NCI-H187 (cell line): ENCODE data around the gene TRMT1.
"Not testable (repeated sequence)": the region's sequence is repeated elsewhere in the genome, so short reads cannot be mapped to it uniquely, and the experiment has no call there.

Experiments used
- DNase-seq, 2 experiments: peaks; one replicate each; lab custom pipeline; 2025; lab: John Stamatoyannopoulos, UW

Gene TRMT1

DNA sequence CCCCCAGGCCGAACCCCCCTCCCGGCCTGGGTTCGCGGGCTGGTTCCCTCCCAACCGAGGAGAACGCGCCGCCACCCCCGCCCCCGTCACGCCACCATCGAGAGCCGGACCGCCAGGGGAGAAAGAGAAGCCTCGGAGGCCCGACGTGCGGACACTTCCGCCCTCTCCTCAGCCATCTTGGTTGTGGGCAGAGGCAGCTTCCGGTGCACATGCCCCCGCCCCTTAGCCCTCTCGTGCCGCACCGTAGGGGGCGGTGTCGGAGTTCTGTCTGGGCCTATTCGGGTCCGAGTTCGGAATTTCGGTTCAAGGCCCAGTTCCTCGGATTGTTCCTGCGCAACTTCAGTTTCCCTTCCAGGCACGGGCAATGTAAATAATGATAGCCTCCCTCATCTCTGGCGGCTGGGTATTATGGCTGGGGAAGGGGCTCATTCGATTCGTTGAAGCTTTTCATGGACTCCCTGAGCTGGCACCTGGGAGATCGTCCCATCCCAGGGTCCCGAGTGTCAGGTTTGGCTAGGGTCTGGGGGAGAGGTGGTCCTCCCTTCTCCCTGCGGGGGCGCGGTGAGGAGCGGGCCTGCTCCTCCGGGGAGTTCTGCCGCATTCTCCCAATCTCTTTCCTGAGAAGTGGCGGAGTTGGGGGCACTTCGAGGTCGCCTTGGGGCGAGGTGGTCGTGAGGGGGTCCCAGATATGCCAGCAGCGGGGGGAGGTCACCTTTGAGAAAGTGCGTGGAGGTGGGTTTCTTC is 33.8 kb upstream of the TRMT1 start, which contains the start of the genes IER2 and STX10:
TSS of gene IER2 (plus strand) at position 225 of the 744 bp plus-strand sequence. CDS start 2,776 bp downstream, outside the sequence.
TSS of gene STX10 (minus strand) at position 189 of the 744 bp plus-strand sequence. CDS start 202 bp downstream, outside the sequence.
- peak; percentile 32 to 77 for DNase-seq

- no peak for DNase-seq
Observed at GRCh38 chr19:13149628-13150186, 33.2 kb upstream of the TRMT1 start.

- DNase-seq: not testable (repeated sequence)
Observed at GRCh38 chr19:13149173-13149627, 32.7 kb upstream of the TRMT1 start.

GRCh38 chr19:13146763-13147563 is 30.4 kb upstream of the TRMT1 start:
- no peak for DNase-seq

DNA sequence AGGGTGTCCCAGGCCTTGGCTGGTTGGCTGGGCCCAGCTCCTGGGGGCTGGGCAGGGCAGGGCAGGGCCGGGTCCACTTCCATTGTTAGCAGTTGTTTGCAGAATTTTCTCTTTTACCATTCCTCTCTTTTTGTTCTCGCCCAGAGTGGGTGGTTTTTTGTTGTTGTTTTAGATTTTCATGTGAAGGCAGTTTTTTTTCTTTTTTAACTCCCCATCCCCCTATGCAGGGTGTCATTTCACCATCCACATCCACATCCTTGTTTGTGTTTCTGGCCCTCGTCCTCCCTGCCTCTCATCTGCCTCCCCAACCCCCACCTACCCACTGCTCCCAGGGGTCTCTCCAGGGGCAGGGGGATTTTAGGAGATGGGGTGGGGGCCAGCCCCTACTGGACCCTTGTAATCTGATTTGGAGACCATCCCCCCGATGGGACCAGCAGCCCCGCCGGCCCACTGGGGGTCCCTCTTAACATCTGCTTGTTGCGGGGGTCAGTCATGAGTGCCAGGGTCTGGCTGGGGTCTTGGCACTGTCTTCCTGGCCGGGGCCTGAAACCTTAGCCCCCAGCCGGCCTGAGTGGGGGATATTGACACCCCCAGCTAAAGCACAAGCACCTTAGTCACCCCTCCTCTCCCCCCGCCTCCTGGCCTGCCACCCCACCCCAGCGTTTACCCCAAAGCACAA is 23.2 kb upstream of the TRMT1 start:
- no peak for DNase-seq

DNA sequence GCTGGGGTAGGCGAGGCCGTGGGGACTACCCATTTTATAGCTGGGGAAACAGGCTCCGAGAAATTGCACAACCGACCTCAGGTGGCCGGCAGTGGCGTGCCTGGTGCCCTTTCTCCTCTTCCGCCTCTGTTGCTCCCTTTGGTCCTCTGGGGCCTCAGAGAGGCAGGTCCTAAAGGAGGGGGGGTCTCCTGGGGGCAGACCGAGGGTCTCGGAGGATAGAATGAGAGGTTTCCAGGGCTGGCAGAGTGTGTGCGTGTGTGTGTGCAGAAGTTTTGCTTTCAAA is 22.3 kb upstream of the TRMT1 start:
- DNase-seq: no peak

- no peak for DNase-seq
Observed at GRCh38 chr19:13138171-13138915, 21.8 kb upstream of the TRMT1 start.

- DNase-seq: no peak
Observed at GRCh38 chr19:13137290-13137794, 20.8 kb upstream of the TRMT1 start.

DNA sequence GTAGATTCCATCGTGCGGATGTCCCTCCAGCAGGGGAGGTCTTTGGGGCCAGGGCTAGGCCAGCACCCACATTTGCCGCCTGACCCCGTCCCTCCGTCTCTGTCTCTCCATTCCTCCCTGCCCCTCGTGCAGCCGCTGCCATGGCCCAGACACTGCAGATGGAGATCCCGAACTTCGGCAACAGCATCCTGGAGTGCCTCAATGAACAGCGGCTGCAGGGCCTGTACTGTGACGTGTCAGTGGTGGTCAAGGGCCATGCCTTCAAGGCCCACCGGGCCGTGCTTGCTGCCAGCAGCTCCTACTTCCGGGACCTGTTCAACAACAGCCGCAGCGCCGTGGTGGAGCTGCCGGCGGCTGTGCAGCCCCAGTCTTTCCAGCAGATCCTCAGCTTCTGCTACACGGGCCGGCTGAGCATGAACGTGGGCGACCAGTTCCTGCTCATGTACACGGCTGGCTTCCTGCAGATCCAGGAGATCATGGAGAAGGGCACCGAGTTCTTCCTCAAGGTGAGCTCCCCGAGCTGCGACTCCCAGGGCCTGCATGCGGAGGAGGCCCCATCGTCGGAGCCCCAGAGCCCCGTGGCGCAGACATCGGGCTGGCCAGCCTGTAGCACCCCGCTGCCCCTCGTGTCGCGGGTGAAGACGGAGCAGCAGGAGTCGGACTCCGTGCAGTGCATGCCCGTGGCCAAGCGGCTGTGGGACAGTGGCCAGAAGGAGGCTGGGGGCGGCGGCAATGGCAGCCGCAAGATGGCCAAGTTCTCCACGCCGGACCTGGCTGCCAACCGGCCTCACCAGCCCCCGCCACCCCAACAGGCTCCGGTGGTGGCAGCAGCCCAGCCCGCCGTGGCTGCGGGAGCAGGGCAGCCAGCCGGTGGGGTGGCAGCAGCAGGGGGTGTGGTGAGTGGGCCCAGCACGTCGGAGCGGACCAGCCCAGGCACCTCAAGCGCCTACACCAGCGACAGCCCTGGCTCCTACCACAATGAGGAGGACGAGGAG is 18.8 kb upstream of the TRMT1 start:
- no peak for DNase-seq

GRCh38 chr19:13134626-13135025 is 18.1 kb upstream of the TRMT1 start:
- no peak for DNase-seq

DNA sequence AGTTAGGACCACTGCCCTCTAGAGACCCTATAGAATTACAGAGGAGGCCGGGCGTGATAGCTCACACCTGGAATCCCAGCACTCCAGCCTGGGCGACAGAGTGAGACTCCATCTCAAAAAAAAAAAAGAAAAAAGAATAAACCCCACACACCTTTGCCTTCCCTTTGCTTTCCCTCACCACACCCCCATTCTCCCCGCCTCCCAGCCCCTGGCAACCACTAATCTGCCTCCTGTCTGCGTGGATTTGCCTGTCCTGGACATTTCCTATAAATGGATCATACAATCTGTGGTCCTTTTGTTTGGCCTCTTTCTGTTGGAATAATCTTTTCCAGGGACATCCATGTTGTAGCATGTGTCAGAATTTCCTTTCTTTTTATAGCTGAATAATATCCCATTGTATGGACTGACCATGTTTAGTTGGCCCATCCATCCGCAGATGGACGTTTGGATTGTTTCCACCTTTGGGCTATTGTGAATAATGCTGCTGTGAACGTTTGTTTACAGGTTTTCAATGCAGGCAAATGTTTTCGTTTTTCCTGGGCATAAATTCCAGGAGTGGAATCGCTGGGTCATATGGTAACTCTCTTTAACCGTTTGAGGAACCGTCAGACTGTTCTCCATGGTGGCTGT is 16.8 kb upstream of the TRMT1 start:
- no peak for DNase-seq

GRCh38 chr19:13132471-13133180 is 16.1 kb upstream of the TRMT1 start:
- DNase-seq: no peak

DNA sequence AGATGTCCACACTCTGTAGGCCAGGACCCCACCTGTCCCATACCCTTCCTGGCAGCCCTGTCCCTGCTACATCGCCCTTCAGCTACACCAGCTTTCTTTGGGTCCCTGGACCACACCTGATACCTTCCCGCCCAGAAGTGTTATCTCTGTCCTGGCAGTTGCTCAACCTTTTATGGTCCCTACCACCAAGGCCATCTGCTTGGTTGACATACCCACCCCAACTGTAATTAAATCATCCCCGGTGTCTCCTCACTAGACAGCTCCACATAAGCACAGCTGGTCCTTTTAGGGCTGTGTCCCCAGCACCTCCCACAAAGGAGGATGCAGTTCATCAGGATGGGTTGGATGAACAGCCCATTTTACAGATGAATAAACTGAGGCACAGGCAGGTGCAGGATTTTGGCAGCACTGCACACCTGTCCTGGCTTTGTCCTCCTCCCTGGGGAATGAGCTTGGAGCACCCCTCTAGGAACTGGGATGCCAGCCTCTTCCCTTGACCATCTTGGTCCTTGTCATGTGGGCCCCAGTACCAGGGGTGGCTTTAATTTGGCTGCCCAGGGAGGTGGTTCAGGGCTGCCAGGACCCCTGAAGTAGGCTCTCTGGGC is 14.4 kb upstream of the TRMT1 start:
- no peak for DNase-seq

DNA sequence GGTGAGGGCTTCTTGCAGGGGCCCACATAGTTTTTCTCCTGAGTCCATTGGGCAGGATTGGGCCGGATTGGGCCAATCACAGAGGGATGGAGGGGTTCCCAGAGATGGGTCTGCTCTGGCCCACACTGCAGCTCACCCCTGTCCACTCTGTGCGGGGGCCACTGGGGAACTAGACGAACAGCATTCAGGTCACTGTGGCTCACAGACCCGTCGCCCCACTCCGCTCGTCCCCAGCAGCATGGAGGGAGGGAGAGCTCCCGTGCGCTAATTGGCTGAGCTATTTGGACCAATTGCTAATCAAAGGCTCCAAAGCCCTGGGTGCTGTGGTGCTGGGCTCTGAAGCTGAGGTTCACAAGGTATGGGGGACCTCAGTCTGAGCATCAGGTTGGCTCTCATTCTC is 12.8 kb upstream of the TRMT1 start:
- no peak for DNase-seq

DNA sequence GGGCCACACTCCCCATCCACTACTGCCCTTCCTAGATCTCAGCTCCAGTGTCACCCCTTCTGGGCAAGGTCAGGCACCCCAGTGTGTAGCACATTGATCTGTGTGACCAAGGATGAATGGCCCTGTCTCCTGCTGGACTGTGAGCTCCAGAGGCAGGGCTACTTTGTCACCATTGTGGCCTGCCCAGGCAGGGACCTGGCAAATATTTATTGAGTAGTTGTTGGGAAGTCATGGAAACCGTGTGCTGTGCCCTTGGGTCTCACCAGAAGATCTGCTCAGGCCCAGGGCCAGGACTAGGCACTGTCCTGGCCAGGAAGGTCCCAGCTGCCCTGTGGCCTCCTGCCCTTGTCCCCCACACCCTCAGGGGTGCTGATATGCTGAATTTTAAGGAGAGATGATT is 12.0 kb upstream of the TRMT1 start:
- DNase-seq: no peak

DNA sequence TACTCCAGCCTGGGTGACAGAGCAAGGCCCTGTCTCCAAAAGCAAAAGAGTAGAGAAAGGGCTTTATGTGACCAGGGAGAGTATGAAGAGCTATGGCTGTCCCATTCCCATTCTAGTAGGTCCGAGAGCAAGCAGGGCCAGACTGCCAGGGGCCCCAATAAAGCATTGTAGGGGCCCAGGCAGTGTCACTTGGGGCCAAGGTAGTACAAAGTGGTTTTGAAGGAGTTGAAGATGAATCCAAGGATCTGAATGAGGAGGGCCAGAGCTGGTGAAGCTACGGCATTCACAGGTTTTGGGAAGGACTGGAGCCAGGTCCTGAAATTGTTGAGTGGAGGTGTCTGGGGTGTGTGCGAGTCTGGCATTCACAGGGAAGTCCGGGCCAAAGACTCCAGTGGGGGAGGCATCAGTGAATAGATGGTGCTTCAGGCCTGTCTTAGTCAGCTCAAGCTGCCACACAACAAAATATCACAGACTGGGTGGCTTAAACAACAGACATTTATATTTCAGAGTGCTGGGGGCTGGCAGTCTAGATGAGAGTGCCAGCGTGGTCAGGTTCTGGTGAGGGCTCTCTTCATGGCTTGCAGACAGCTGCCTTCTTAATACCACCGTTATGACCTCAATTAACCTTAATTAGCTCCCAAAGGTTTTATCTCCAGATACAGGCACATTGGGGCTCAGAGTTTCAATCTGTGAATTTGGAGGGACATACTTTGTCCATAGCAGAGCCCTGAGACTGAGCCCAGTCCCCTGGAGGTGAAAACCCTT is 11.5 kb upstream of the TRMT1 start:
- no peak for DNase-seq

- DNase-seq: no peak
Observed at GRCh38 chr19:13127051-13127450, 10.5 kb upstream of the TRMT1 start.
